HG03135 (cell line): Measurements from ENCODE around the gene THBS1.
A peak's percentile ranks its signal among the peaks of the same experiment; 100 is the strongest.

Experiments
- ATAC-seq: cut with Tn5 transposase; IDR thresholded peaks from one replicate; pipeline ENCODE4 v1.9.1; 2021; ENCODE audit warnings: mild to moderate bottlenecking, moderate library complexity; ENCODE audit not compliant: unreplicated experiment

THBS1 gene

DNA sequence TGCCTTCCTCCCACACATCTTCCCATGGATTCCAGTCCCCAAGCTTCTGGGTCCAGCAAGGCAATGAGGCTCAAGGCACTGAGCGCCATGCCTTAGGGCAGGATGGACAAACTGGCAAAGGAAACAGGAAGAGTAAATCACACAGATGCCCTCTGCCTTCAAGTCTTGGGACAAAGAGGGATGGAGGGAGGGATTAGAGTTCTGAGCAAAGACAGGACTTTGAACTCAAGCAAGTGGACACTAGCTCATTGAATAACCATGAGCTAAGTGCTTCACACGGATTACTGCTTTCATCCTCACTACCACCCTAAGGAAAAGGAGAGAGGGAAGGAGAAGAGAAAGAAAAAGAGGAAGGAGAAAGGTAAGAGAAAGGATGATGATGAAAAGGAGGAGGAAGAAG lies 7.6 kb upstream of the THBS1 start:
- ATAC-seq, result no peak

DNA sequence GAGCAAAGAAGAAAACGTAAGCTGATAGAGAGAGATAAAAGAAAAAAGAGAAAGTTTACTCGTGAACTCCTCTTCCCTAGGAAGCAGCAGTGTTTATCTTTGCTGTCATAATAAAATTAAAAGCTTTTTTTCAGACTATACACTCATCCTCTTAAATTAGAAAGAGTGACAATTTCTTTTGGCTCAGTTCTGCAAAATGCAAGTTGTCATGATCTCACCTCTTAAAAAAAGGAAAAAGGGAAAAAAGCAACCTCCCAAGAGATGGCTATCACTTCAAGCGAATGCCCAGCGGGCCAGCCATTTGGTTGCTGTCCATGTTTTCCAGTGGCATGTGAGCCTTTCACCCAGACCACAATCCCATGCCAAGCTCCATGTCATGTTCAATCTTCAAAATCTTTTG lies 7.0 kb upstream of the THBS1 start:
- ATAC-seq, result no peak

DNA sequence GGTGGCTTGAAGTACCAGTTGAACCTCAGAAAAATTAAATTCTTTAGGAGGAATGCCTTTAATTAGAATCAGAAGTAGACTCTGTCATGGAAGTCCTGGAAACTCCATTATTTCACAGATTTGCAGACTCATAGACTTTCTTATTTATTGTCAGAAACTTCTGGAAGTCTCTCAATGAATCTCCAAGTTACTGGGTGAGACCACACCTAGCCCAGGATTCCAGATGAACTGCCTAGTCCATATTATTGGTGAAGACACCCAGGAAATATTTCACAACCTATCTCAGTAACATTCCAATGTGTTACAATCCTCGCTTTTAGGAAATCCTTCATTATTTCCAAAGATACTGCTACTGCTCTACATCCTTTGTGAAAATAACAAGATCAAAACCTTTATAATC lies 6.5 kb upstream of the THBS1 start:
- ATAC-seq, result no peak

DNA sequence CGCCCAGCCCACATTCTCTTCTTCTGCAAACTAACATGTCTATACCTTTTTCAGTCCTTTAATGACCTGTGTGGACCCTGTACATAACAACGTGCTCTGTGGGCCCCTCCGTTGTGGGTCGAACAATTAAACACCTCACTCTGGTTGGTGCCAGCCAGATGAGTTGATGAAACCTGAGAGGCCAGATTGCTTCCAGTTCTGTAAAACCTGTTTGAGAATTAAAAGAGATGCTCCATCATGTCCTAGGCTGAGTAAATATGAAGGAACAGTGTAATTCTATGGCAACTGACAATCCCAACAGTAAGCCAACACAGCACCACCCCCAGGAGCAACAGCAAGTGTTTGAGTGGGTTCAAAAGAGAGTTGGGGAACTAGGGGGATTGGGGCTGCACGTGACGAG lies 5.7 kb upstream of the THBS1 start:
- ATAC-seq, result no peak

DNA sequence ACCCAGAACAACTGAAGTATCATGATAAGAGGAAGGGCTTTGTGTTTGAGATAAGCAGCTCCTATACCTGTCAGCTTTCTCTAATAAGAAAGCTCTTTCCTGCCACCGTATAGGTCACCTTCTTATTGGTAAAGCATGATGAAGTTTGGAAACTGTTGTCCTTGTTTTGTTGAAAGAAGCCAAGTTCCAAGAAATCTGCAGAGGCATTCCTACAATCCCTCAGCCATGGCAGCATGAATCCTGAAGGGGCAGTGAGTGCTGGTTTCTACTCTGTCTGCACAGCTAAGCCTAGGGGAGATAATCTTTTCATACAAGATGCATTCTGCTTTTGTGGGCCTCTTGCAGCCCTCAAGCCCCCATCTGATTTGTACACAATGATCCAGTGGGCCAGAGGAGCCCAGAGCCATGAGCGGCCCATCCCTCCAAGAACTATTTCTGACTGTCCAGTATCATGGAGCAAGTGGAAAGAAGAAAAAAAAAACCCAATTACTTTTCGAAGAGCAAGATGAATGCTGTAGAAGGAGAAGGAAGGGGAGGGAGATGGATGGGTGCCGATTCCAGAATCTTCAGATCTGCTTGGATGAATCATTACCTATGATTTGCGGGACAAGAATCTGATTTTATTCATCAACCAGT lies 1.9 kb upstream of the THBS1 start:
- no peak for ATAC-seq

DNA sequence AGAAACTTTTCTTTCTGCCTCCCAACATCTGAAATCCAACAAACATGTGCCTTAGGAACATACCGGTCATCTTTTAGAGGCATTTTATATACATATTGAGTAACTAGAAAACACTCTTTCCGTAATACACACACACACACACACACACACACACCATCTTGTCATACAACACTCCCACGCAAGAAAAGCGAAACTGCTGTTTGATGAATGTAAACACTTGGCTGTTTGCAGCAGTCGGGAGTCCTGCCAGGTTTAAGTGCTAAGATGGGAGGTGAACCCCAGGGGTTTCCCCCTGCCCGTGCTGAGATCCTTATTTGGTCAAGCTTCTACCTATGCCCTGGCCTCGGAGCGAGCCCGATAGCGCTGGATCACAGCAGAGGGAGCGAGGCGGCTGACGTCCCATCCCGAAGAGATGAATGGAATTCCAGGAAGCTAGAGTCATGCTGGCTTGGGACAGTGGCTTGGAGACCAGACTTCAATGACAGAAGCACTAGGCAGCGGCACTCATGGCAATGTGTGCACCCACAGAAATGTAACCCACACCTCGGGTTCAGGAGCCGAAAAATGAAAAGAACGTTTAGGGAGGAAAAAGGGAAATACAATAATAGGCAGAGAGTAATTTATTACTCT lies 1.3 kb upstream of the THBS1 start:
- ATAC-seq, result no peak

DNA sequence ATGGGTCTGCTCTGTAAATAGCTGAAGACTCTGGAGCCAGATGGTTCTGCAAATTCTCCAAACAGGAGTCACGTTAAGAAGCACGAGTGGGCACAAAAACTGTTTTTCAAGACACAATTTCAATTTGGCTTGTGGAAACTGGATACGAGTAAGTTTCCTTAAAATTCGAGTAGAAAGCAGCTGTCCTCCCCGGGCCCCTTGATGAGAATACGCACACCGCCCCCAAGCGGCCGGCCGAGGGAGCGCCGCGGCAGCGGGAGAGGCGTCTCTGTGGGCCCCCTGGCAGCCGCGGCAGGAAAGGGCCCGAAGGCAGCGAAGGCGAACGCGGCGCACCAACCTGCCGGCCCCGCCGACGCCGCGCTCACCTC lies 778 bp upstream of the THBS1 start:
- ATAC-seq, result peak; percentile 83

DNA sequence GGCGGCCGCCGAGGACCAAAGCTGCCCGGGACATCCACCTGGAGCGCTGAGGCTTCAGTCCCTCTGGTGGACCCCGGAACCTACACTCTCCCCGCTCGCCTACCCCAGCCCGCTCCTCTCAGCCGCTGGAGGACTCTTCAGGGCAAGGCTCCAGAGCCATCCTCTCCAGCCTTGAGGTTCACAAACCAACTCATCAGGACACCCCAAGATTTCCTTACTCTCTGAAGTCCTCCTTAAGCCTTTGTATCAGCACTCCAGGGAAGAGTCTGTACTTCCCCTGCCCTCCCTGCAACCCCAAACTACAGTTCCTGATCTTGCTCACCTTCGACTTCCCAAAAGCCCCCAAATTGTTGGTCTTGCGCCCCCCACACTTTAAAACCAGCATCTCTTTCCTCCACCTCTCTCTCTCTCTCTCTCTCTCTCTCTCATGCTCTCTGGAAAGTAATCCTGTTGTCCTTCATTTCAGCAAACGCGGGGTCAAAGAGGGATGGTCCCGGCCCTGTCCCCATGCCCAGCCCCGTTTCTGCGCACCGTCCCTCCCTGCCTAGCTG lies 438 bp downstream of the THBS1 start:
- ATAC-seq, result no peak

DNA sequence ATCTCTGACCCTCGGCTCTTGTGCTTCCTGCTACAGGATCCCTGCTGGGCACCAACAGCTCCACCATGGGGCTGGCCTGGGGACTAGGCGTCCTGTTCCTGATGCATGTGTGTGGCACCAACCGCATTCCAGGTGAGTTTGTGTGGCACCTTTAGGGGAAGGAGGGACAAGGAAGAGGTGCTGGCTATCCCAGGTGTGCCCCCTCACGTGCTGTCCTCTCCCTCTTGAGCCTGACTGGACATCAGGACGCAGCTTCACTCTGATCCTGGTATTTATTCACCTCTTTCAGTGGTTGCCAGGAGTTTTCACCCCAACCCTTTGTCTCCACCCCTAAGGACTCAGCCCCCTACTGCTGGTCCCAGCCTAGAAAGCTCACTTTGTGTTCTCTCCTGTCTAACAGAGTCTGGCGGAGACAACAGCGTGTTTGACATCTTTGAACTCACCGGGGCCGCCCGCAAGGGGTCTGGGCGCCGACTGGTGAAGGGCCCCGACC lies 960 bp downstream of the THBS1 start:
- no peak for ATAC-seq

DNA sequence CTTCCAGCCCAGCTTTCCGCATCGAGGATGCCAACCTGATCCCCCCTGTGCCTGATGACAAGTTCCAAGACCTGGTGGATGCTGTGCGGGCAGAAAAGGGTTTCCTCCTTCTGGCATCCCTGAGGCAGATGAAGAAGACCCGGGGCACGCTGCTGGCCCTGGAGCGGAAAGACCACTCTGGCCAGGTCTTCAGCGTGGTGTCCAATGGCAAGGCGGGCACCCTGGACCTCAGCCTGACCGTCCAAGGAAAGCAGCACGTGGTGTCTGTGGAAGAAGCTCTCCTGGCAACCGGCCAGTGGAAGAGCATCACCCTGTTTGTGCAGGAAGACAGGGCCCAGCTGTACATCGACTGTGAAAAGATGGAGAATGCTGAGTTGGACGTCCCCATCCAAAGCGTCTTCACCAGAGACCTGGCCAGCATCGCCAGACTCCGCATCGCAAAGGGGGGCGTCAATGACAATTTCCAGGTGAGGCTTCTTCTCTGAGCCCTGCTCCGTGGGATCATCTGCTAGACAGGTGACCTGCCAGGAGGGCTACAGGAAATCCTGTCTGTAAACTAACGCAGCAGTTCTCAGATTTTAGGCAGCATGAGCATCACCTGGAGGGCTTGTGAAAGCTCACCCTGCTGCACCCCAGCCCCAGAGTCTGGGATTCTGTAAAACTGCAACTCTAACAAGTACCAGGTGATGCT lies 1.6 kb downstream of the THBS1 start:
- ATAC-seq, result no peak

DNA sequence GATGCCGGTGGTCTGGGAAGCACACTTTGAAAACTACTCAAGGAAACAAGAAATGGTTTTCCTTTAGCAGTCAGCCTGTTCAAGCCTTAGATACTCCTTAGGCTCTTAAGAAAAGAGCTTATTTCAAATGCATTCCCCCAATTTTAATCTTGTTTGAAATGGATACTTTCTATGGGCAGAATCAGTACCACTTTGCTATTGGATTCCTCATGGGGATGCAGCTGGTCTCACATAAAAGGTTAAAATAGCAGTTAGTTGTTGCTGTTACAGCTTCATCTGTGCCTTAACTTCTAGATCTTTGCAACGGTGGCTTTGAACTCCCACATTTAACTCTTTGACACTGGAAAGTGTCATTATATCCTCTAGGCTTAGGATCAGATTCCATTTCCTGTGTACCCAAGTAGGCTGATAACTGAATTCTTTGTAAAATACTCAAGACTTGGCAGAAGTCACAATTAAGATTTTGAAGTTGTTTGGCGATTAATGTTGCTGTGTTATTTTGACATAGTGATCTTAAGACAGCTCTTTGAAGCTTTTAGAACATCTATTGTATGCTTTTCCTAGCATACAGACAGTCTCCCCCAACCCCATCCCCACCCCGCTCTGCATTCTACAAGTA lies 2.2 kb downstream of the THBS1 start:
- no peak for ATAC-seq

DNA sequence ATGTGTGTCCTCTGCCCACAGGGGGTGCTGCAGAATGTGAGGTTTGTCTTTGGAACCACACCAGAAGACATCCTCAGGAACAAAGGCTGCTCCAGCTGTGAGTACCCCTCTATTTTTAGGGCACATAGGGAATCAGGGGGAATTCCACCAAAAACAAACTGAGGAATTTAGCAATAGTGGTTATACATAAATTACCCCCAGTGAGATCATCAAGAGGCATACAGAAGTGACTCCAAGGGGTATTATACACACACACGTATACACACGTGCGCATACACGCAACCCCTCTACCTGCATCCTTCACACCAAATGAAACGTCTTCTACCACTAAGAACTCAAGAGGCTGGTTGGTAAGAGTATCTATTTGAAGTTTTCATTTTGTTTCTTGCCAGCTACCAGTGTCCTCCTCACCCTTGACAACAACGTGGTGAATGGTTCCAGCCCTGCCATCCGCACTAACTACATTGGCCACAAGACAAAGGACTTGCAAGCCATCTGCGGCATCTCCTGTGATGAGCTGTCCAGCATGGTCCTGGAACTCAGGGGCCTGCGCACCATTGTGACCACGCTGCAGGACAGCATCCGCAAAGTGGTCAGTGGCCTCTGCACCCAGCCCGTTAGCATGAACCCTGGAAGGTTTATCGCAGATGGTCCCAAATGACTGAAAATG lies 2.9 kb downstream of the THBS1 start:
- no peak for ATAC-seq

DNA sequence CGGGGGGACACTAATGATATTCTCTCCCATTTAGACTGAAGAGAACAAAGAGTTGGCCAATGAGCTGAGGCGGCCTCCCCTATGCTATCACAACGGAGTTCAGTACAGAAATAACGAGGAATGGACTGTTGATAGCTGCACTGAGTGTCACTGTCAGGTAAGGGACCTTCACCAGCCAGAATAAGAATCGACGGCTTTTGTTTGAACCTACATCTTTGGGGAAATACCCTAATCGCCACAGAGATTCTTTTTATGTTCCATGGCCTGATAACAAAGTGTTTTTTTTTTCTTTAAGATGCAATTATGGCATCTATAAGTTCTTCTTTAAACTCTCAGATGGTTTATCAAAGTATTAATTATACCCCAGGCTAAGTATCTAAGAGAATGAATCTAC lies 3.4 kb downstream of the THBS1 start:
- no peak for ATAC-seq

DNA sequence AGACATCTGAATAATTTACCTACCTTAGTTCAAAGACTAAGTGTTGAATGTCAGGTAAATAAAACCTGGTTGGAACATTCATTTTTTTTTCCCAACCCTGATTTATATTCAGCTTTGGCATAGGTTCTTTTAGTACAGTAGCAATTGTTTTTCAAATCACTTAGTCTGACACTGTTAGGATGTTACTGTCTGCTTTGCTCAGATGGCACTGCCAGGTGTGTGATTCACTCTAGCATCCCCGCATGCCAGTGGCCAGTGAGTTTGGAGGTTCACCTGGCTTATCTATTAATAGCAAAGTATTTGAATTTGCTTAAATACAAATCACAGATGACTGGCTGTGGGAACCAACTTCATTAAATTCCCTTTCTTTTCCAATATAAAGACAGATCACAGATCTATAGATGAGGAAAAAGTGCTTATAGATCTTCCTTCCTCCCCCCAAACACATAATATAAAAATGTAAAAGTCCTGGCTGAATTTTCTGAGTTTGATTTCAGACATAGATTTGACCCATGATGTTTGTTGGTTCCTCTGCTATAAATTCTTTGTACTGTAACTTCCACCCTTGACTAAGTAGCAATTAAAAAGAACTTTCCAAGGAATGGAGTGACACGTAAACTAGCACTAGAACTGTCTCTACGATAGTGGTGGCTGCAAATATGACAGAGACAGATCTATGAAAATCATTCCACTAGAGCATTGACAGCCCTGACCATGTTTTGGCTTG lies 3.9 kb downstream of the THBS1 start:
- ATAC-seq, result no peak

DNA sequence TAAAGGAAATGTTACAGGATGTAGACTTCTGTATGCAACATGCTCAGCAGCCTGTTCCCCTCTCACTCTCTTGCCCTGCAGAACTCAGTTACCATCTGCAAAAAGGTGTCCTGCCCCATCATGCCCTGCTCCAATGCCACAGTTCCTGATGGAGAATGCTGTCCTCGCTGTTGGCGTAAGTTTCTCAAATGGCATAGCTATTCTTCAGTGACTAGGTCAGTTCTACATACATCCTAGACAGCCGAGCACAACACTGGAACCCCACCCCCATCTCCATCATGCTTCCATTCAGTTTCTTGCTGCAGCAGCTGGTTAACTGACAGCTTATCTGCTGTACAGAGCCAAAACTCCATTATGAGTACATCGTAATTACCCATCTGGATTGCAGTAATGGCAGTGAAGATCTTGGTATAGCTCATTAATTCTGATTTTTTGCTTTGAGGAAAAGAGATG lies 4.5 kb downstream of the THBS1 start:
- ATAC-seq, result no peak

DNA sequence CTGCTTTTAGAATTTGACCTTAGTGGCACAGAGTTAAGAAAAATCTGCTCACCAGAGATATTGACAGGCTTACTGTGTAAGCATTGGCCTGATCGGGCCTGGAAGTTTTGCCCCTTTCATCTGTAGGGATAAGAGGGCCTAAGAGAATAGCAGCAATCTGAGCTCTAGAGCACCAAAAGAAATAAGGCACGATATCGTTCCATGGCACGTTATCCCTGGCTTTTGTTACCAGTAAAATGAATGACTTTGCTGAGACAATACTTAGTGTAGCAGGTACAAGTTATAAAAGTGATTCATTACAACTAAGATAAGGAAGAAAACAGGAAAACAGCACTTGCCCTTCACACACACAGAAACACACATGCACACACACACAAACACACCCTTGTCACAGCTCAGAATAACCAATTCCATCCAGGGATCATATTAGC lies 5.0 kb downstream of the THBS1 start:
- no peak for ATAC-seq

DNA sequence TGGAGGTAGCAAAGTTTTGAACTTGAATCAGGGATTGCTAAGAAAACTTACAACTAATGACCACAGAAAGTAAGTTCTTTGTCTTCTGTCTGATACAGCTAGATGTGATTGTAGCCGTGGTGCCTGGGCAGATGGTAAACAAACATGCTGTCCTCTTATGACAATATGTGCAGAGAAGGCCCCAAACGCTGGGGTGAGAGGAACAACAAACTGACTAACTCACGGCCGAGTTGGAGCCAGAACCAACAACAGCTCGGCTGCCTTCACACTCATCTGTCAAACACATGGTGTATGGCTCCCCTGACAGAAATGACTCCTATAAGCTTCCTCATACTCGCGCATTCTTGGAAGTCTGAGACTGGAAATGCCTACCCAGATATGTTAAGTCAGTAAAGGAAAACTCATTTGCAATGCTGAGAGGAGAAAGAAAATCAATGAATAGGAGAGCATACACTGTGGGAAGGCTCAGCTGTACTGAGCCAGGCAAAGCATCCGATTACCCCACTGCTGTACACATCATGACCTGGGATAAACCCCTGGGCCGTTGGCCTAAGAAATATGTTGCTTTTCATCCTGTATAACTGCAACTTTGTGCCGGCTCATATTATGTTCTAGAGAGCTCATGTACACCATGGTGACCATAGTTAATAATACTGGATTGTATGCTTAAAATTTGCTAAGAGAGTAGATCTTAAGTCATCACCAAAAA lies 5.7 kb downstream of the THBS1 start:
- ATAC-seq, result no peak

DNA sequence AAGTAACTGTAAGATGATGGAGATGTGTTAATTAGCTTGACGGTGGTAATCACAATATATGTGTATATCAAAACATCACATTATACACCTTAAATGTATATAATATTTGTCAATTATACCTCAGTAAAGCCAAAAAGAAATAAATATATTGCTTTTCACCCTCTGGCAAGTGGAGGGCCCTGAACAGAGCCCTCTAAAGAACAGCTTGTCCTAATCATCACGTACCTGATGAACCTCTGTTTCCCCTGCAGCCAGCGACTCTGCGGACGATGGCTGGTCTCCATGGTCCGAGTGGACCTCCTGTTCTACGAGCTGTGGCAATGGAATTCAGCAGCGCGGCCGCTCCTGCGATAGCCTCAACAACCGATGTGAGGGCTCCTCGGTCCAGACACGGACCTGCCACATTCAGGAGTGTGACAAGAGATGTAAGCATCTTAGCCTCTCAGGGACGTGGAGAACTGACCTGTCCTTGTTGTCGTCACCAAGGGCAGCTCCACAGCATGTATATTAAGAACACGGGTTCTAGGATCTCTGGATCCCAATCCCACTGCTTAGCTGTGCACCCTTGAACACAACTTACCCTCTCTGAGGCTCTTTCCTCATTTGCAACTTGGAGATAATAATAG lies 6.3 kb downstream of the THBS1 start:
- no peak for ATAC-seq
